Ishikawa (cell line): Measurements from ENCODE around the gene DOK1.

Source experiments
- CEBPB ChIP-seq: IDR thresholded peaks from 2 replicates; pipeline ENCODE4 v1.6.1; 2012
- CREB1 ChIP-seq: IDR thresholded peaks from 2 replicates; pipeline ENCODE4 v1.6.1; 2012; ENCODE audit warnings: low read depth
- EGR1 ChIP-seq: IDR thresholded peaks from 2 replicates; pipeline ENCODE4 v1.6.1; 2012
- EP300 ChIP-seq: IDR thresholded peaks from 2 replicates; pipeline ENCODE4 v1.6.1; 2012; ENCODE audit warnings: borderline replicate concordance
- FOXM1 ChIP-seq: IDR thresholded peaks from 2 replicates; pipeline ENCODE4 v1.6.1; 2012; ENCODE audit warnings: low read depth, borderline replicate concordance
- NFIC ChIP-seq: IDR thresholded peaks from 2 replicates; pipeline ENCODE4 v1.6.1; 2012
- RAD21 ChIP-seq: IDR thresholded peaks from 2 replicates; pipeline ENCODE4 v1.6.1; 2012; ENCODE audit warnings: low read depth
- TAF1 ChIP-seq: IDR thresholded peaks from 2 replicates; pipeline ENCODE4 v1.6.1; 2012; ENCODE audit warnings: low read depth, mild to moderate bottlenecking
- TCF12 ChIP-seq: IDR thresholded peaks from 2 replicates; pipeline ENCODE4 v1.6.1; 2012; ENCODE audit warnings: low read depth
- TEAD4 ChIP-seq: IDR thresholded peaks from 2 replicates; pipeline ENCODE4 v1.6.1; 2012
- YY1 ChIP-seq: IDR thresholded peaks from 2 replicates; pipeline ENCODE4 v1.6.1; 2012; ENCODE audit warnings: low read depth
- ZBTB7A ChIP-seq: IDR thresholded peaks from 2 replicates; pipeline ENCODE4 v1.6.1; 2012; ENCODE audit warnings: low read depth
- TF ChIP-seq, protein P1 (sequence below): IDR thresholded peaks from 2 replicates; pipeline ENCODE4 v1.6.1; 2012
- TF ChIP-seq, protein P2 (sequence below): IDR thresholded peaks from 2 replicates; pipeline ENCODE4 v1.6.1; 2012; ENCODE audit warnings: low read depth, mild to moderate bottlenecking
- TF ChIP-seq, protein P3 (sequence below): IDR thresholded peaks from 2 replicates; pipeline ENCODE4 v1.6.1; 2012

DOK1 gene

DNA sequence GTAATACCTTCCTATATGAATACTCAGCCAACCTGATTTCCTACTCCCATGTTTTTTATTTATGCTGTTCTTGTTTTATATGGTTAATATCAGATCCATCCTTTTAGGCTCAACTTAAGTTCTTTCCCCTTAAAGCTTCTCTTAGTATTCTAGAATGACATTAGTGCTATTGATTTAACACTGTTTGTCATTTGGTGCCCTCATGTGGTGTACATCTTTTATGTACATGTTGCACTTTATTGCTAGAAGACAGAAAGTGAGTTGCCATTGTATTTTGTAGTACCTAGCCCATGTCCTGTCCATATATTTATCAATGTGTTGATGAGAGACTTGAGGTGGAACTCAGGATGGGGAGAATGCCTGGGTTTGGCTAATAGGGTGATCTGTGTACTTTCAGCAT is 22.3 kb upstream of the DOK1 start:
- TF ChIP-seq RAD21 (peak; percentile 40), NFIC (no peak)

DNA sequence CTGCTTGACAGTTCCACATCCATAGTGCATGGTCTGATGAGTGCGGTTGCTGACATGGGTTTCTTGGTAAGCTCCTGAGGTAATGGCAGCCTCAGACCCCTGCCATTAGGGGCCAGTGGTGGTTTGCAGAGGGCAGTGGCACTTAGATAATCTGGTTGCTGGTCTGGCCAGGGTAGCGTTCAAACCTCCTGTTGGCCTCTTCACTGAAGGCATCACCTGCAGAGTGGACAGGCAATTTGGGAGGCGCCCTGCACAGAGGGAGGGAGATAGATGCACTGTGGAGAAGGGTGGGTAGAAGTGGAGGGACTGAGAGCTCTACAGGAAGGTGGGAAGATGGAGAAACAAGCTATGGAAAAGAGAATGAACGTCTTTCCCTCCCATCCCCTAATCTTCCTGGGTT is 21.1 kb upstream of the DOK1 start:
- TF ChIP-seq TCF12: no peak
- no peak for TF ChIP-seq EGR1
- TF ChIP-seq CREB1: no peak
- TF ChIP-seq NFIC: no peak
- TF ChIP-seq, protein P1, sequence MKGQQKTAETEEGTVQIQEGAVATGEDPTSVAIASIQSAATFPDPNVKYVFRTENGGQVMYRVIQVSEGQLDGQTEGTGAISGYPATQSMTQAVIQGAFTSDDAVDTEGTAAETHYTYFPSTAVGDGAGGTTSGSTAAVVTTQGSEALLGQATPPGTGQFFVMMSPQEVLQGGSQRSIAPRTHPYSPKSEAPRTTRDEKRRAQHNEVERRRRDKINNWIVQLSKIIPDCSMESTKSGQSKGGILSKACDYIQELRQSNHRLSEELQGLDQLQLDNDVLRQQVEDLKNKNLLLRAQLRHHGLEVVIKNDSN: no peak
- TF ChIP-seq, protein P2, sequence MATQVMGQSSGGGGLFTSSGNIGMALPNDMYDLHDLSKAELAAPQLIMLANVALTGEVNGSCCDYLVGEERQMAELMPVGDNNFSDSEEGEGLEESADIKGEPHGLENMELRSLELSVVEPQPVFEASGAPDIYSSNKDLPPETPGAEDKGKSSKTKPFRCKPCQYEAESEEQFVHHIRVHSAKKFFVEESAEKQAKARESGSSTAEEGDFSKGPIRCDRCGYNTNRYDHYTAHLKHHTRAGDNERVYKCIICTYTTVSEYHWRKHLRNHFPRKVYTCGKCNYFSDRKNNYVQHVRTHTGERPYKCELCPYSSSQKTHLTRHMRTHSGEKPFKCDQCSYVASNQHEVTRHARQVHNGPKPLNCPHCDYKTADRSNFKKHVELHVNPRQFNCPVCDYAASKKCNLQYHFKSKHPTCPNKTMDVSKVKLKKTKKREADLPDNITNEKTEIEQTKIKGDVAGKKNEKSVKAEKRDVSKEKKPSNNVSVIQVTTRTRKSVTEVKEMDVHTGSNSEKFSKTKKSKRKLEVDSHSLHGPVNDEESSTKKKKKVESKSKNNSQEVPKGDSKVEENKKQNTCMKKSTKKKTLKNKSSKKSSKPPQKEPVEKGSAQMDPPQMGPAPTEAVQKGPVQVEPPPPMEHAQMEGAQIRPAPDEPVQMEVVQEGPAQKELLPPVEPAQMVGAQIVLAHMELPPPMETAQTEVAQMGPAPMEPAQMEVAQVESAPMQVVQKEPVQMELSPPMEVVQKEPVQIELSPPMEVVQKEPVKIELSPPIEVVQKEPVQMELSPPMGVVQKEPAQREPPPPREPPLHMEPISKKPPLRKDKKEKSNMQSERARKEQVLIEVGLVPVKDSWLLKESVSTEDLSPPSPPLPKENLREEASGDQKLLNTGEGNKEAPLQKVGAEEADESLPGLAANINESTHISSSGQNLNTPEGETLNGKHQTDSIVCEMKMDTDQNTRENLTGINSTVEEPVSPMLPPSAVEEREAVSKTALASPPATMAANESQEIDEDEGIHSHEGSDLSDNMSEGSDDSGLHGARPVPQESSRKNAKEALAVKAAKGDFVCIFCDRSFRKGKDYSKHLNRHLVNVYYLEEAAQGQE: no peak
- TF ChIP-seq FOXM1: no peak
- TF ChIP-seq ZBTB7A: no peak
- TF ChIP-seq YY1: no peak
- TF ChIP-seq EP300: no peak
- TF ChIP-seq RAD21: no peak
- TF ChIP-seq, protein P3, sequence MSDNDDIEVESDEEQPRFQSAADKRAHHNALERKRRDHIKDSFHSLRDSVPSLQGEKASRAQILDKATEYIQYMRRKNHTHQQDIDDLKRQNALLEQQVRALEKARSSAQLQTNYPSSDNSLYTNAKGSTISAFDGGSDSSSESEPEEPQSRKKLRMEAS: no peak
- TF ChIP-seq CEBPB: no peak
- no peak for TF ChIP-seq TAF1
- TF ChIP-seq TEAD4: no peak

DNA sequence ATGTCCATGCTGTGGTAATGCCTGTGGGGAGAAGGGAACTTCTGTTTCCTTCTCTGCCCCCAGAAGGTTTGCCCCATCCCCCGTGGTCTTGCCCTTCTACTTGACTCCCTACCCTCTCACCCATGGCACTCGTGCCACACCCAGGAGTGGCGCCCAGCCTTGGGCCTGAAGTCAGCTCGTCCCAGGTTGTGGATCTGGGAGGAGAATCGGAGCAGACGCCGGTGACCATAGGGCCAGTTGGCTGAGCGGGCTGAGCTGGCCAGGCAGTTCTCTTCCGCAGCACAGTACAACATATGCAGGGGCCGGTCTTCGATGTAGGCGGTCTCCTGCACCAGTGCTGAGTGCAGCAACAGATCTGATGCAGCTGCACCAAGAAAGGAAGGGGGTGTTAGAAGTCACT is 20.1 kb upstream of the DOK1 start:
- TF ChIP-seq CREB1: no peak
- no peak for TF ChIP-seq TEAD4
- TF ChIP-seq EP300: no peak
- TF ChIP-seq RAD21: no peak
- no peak for TF ChIP-seq ZBTB7A
- TF ChIP-seq YY1: no peak
- TF ChIP-seq, protein P1: no peak
- TF ChIP-seq EGR1: no peak
- TF ChIP-seq CEBPB: no peak
- no peak for TF ChIP-seq TAF1
- TF ChIP-seq FOXM1: no peak
- TF ChIP-seq, protein P2: no peak
- TF ChIP-seq, protein P3: no peak

DNA sequence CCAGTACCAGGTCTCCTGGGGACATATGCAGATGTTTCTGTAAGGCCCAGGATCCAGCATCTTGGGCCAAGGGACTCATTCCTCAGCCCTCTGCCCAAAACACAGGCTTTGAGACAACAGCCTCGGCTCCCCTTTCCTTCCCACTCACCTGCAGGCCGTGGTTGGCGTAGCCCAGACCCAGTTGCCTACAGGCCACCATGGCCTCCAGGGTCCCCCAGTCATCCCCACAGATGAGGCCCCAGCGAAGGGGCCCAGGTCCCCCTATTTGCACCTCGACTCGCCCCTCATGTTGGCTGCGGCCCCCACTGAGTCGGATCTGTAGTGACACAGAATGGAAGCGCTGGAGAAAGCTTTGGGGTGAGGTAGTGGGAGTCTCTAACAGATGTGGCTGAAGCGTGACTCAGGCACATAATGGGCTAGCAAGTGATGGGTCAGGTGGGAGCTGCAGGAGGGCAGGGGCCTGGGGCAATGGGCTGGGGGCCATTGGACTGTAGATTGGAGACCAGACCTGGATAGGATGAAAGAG is 19.0 kb upstream of the DOK1 start:
- TF ChIP-seq ZBTB7A (no peak), YY1 (no peak), TEAD4 (no peak), RAD21 (no peak)

DNA sequence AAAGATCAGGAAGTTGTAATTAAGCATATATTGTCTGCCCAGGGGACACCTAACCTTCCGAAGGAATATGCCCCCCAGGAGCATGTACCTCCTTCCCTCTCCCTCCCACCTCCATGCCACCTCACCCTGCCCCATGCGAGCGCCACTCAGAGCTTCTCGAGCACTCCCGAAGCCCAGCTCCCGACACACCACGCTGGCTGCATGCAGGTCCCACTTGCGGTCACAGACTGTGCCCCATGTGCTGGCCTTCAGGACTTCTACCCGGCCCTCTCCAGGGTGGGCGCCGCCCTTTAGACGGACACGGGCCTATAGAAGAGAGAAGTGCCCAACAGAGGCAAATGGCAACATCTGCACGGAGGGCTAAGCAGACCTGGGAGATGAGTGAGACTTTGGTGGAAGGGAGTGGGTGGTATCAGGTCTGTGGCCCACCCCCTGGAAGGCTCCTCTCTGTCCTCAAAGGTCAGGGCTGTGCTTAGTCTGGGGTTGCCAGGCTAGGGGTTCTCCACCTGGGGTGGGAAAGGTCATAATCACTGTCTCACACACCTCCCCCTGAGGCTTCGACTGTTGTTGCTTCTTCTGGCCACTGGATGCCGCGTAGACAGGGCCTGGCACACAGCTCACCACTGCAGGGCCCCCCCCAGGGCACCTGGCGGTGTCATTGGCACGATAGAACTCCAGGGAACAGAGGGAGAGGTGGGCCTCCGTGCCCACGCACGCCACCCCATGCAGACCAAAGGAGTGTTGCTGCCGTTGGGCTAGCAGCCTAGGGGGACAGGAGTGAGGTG is 18.2 kb upstream of the DOK1 start:
- TF ChIP-seq, protein P1: no peak
- TF ChIP-seq CREB1 (no peak), TAF1 (no peak), RAD21 (no peak), EGR1 (no peak), TEAD4 (no peak), ZBTB7A (no peak), YY1 (no peak), NFIC (no peak)
- TF ChIP-seq, protein P2: no peak
- TF ChIP-seq, protein P3: no peak
